ENCODE results near the gene LNP1.

- TF ChIP-seq EZH2 (IDR thresholded peaks at IDR 0.05; ENCODE audit: insufficient read depth, poor library complexity, severe bottlenecking) (no peak), EZH2phosphoT487 (IDR thresholded peaks at IDR 0.05; ENCODE audit: insufficient read depth, low read depth) (no peak)
Measured at GRCh38 chr3:100455841-100456550, 54.7 kb downstream of the LNP1 start.

Measured in GM23248 (cell line).